Type B pancreatic cell (in vitro differentiated cells): ENCODE results near the gene IFNB1. TPM values are rescaled to one million over a fixed set of nuclear protein-coding genes. Genes with fewer than 3 reads are reported as not detected.

Experiments
- DNase-seq: peaks from one replicate; pipeline ENCODE4 v3.0.0; 2021; ENCODE audit warnings: mixed read lengths; ENCODE audit not compliant: unreplicated experiment; ENCODE audit errors: extremely low spot score
- H3K27ac Mint-ChIP-seq: 2 replicates; pipeline ENCODE4 v1.8.0; 2021; ENCODE audit warnings: mild to moderate bottlenecking, mixed read lengths
- H3K27me3 Mint-ChIP-seq: 2 replicates; pipeline ENCODE4 v1.8.0; 2021; ENCODE audit warnings: mixed read lengths
- H3K36me3 Mint-ChIP-seq: 2 replicates; pipeline ENCODE4 v1.8.0; 2021; ENCODE audit warnings: mixed read lengths
- H3K4me1 Mint-ChIP-seq: one replicate; pipeline ENCODE4 v1.8.0; 2021; ENCODE audit warnings: mixed read lengths; ENCODE audit not compliant: unreplicated experiment
- H3K4me3 Mint-ChIP-seq: 2 replicates; pipeline ENCODE4 v1.8.0; 2021; ENCODE audit warnings: mild to moderate bottlenecking, mixed read lengths
- H3K9me3 Mint-ChIP-seq: 2 replicates; pipeline ENCODE4 v1.8.0; 2021; ENCODE audit warnings: mixed read lengths
- CTCF ChIP-seq: fragments of 200-600 bp; sonication (generic); conservative IDR thresholded peaks from 2 replicates; pipeline ENCODE4 v1.5.0; 2021; ENCODE audit warnings: antibody characterized with exemption, mild to moderate bottlenecking
- long read RNA-seq: library from polyadenylated mRNA; unstranded; transcript quantifications from one replicate; pipeline ENCODE4 v2.0.0, GENCODE V29; 2020
- total RNA-seq: library from RNA; stranded (reverse); gene quantifications from 2 replicates; pipeline ENCODE4 v1.2.1, GENCODE V29; 2021; ENCODE audit warnings: low replicate concordance

The IFNB1 gene
- total RNA-seq = not detected in 2 replicates
- long read RNA-seq = 0 reads

GRCh38 chr9:21077781-21078180 lies at the start of gene IFNB1:
TSS of gene IFNB1 (minus strand) at chr9:21077942. CDS start at chr9:21077869, 73 bp downstream.
- Mint-ChIP-seq H3K9me3 (peaks cover 6% of the 10 kb centered on the region), H3K27me3 (no peaks in the 10 kb centered on the region), H3K36me3 (no peaks in the 10 kb centered on the region), H3K27ac (no peak within 1 kb of the TSS), H3K4me3 (no peak within 1 kb of the TSS), H3K4me1 (no peaks in the 10 kb centered on the region)
- no peak for TF ChIP-seq CTCF
- DNase-seq = no peak

- Mint-ChIP-seq H3K27ac (no peak overlapping the region), H3K36me3 (no peaks in the 10 kb centered on the region), H3K4me3 (no peak overlapping the region), H3K27me3 (no peaks in the 10 kb centered on the region), H3K9me3 (no peaks in the 10 kb centered on the region), H3K4me1 (no peaks in the 10 kb centered on the region)
- no peak for DNase-seq
- TF ChIP-seq CTCF = no peak
Observed at GRCh38 chr9:21121595-21122251, 44.0 kb upstream of the IFNB1 start.

- Mint-ChIP-seq H3K4me3 (no peak overlapping the region), H3K27ac (no peak overlapping the region), H3K4me1 (no peaks in the 10 kb centered on the region), H3K9me3 (no peaks in the 10 kb centered on the region), H3K36me3 (no peaks in the 10 kb centered on the region), H3K27me3 (no peaks in the 10 kb centered on the region)
- DNase-seq = no peak
- no peak for TF ChIP-seq CTCF
Observed at GRCh38 chr9:21121079-21121478, 43.3 kb upstream of the IFNB1 start.

- peaks cover 5% of the 10 kb centered on the region for H3K9me3 Mint-ChIP-seq
- no peaks in the 10 kb centered on the region for H3K27me3 Mint-ChIP-seq
- no peak overlapping the region for H3K27ac Mint-ChIP-seq
- DNase-seq = no peak
- no peaks in the 10 kb centered on the region for H3K4me1 Mint-ChIP-seq
- H3K36me3 Mint-ChIP-seq = no peaks in the 10 kb centered on the region
- TF ChIP-seq CTCF = no peak
- H3K4me3 Mint-ChIP-seq = no peak overlapping the region
Observed at GRCh38 chr9:21119093-21119770, 41.5 kb upstream of the IFNB1 start.

GRCh38 chr9:21114311-21114710 lies 36.6 kb upstream of the IFNB1 start:
- Mint-ChIP-seq H3K9me3 (peaks cover 5% of the 10 kb centered on the region), H3K4me3 (no peak overlapping the region), H3K27me3 (no peaks in the 10 kb centered on the region), H3K27ac (no peak overlapping the region), H3K4me1 (peaks cover 6% of the 10 kb centered on the region), H3K36me3 (no peaks in the 10 kb centered on the region)
- no peak for DNase-seq
- no peak for TF ChIP-seq CTCF
